GM12892 (cell line): ENCODE data around the gene C2orf81.
A peak's percentile ranks its signal among the peaks of the same experiment; 100 is the strongest.

Experiments used
- DNase-seq: peaks from one replicate; pipeline ENCODE4 v3.0.0; 2011; ENCODE audit not compliant: insufficient read length
- FAIRE-seq: peaks from 2 replicates; lab custom pipeline; 2011; peaks lifted over from hg19 to GRCh38; lab: Jason Lieb, UNC
- POLR2A ChIP-seq: IDR thresholded peaks from 2 replicates; pipeline ENCODE4 v1.6.1; 2011; ENCODE audit warnings: low read depth, low read length, control low read depth
- POLR2AphosphoS5 ChIP-seq: IDR thresholded peaks from 2 replicates; pipeline ENCODE4 v1.6.1; 2011; ENCODE audit warnings: low read depth, low read length, control low read depth
- TAF1 ChIP-seq: IDR thresholded peaks from 2 replicates; pipeline ENCODE4 v1.6.1; 2011; ENCODE audit warnings: low read depth, mild to moderate bottlenecking, control low read depth, low read length, borderline replicate concordance

Gene C2orf81

GRCh38 chr2:74441170-74441689 is 19.8 kb upstream of the C2orf81 start:
- DNase-seq = peak; percentile 55
- no peak for FAIRE-seq

GRCh38 chr2:74440378-74441169 is 19.2 kb upstream of the C2orf81 start:
- peak; percentile 57 for FAIRE-seq
- TF ChIP-seq TAF1 = no peak
- no peak for TF ChIP-seq POLR2AphosphoS5
- peak; percentile 55; the same call in 1 of the 2 replicates for TF ChIP-seq POLR2A
- peak; percentile 99 for DNase-seq

More at GRCh38 chr2:74441170-74441689, 19.8 kb upstream of the C2orf81 start:
- TF ChIP-seq POLR2AphosphoS5 (no peak), TAF1 (no peak), POLR2A (no peak)

GRCh38 chr2:74439803-74440377 is 18.5 kb upstream of the C2orf81 start:
- DNase-seq (no peak), FAIRE-seq (no peak)
- TF ChIP-seq POLR2AphosphoS5 = no peak
- no peak for TF ChIP-seq TAF1
- no peak for TF ChIP-seq POLR2A

- no peak for DNase-seq
- TF ChIP-seq POLR2AphosphoS5 (no peak), POLR2A (no peak), TAF1 (no peak)
- FAIRE-seq = no peak
Measured at GRCh38 chr2:74439373-74439772, 18.0 kb upstream of the C2orf81 start.

- TF ChIP-seq TAF1 (no peak), POLR2A (no peak), POLR2AphosphoS5 (no peak)
- DNase-seq = no peak
- FAIRE-seq = no peak
Measured at GRCh38 chr2:74438248-74438647, 16.8 kb upstream of the C2orf81 start.

GRCh38 chr2:74436848-74437695 is 15.7 kb upstream of the C2orf81 start:
- TF ChIP-seq POLR2AphosphoS5 (no peak), TAF1 (no peak), POLR2A (no peak)
- FAIRE-seq (no peak), DNase-seq (no peak)

GRCh38 chr2:74436111-74436805 is 14.8 kb upstream of the C2orf81 start:
- no peak for DNase-seq

GRCh38 chr2:74430502-74430901 is 9.1 kb upstream of the C2orf81 start:
- FAIRE-seq (no peak), DNase-seq (no peak)
- no peak for TF ChIP-seq TAF1
- TF ChIP-seq POLR2AphosphoS5 = no peak
- no peak for TF ChIP-seq POLR2A

More at GRCh38 chr2:74436111-74436805, 14.8 kb upstream of the C2orf81 start:
- FAIRE-seq = no peak
- no peak for TF ChIP-seq TAF1

- FAIRE-seq = no peak
- no peak for TF ChIP-seq POLR2AphosphoS5
- no peak for TF ChIP-seq POLR2A
- TF ChIP-seq TAF1 = no peak
- DNase-seq = no peak
Measured at GRCh38 chr2:74429487-74430451, 8.3 kb upstream of the C2orf81 start.

GRCh38 chr2:74428675-74429074 is 7.3 kb upstream of the C2orf81 start:
- TF ChIP-seq TAF1 (no peak), POLR2A (no peak), POLR2AphosphoS5 (no peak)
- DNase-seq (no peak), FAIRE-seq (no peak)
